HG03060 (cell line): ENCODE results near the gene ENAM.
"Not testable (repeated sequence)": the region's sequence is repeated elsewhere in the genome, so short reads cannot be mapped to it uniquely, and the experiment has no call there.

Source experiments
- ATAC-seq: cut with Tn5 transposase; IDR thresholded peaks from one replicate; pipeline ENCODE4 v1.9.1; 2021; ENCODE audit warnings: low read depth, moderate number of reproducible peaks; ENCODE audit not compliant: unreplicated experiment

ENAM gene

GRCh38 chr4:70627620-70628019 lies 924 bp upstream of the ENAM start:
- ATAC-seq, result no peak

GRCh38 chr4:70629469-70630090 lies 1.0 kb downstream of the ENAM start:
- ATAC-seq, result no peak

- ATAC-seq, result no peak
These were observed 1.6 kb downstream of the ENAM start for GRCh38 chr4:70630162-70630561.

- no peak for ATAC-seq
These were observed 3.5 kb downstream of the ENAM start for GRCh38 chr4:70632028-70632427.

GRCh38 chr4:70634482-70634881 lies 5.9 kb downstream of the ENAM start:
- no peak for ATAC-seq

GRCh38 chr4:70637239-70637913 lies 8.8 kb downstream of the ENAM start:
- no peak for ATAC-seq

- ATAC-seq, result no peak
These were observed 11.6 kb downstream of the ENAM start for GRCh38 chr4:70640192-70640591.

GRCh38 chr4:70650741-70651140 lies 22.2 kb downstream of the ENAM start:
- not testable (repeated sequence) for ATAC-seq

- ATAC-seq, result no peak
These were observed 23.4 kb downstream of the ENAM start for GRCh38 chr4:70651864-70652506.

- ATAC-seq, result no peak
These were observed 26.1 kb downstream of the ENAM start for GRCh38 chr4:70654605-70655011.

GRCh38 chr4:70657326-70657725 lies 28.8 kb downstream of the ENAM start:
- no peak for ATAC-seq

- no peak for ATAC-seq
These were observed 29.9 kb downstream of the ENAM start for GRCh38 chr4:70658418-70658817.

GRCh38 chr4:70660106-70660505 lies 31.6 kb downstream of the ENAM start:
- ATAC-seq, result no peak

- not testable (repeated sequence) for ATAC-seq
These were observed 32.9 kb downstream of the ENAM start for GRCh38 chr4:70661309-70661922.

GRCh38 chr4:70666369-70666768 lies 37.8 kb downstream of the ENAM start, which contains the start of gene JCHAIN:
JCHAIN (minus strand) TSS chr4:70666508; CDS start chr4:70666490, 18 bp downstream.
- no peak for ATAC-seq

- no peak for ATAC-seq
These were observed 39.4 kb downstream of the ENAM start for GRCh38 chr4:70667740-70668535.

GRCh38 chr4:70670332-70671014 lies 41.9 kb downstream of the ENAM start:
- no peak for ATAC-seq

- ATAC-seq, result no peak
These were observed 42.5 kb downstream of the ENAM start for GRCh38 chr4:70671091-70671490.

- no peak for ATAC-seq
These were observed 45.6 kb downstream of the ENAM start for GRCh38 chr4:70674191-70674590.

- no peak for ATAC-seq
These were observed 46.2 kb downstream of the ENAM start for GRCh38 chr4:70674731-70675130.
